ENCODE data around the gene PTH1R. TPM values are rescaled to one million over a fixed set of nuclear protein-coding genes. Genes with fewer than 3 reads are reported as not detected.
A peak's percentile ranks its signal among the peaks of the same experiment; 100 is the strongest.

The PTH1R gene
- total RNA-seq, 4 donors from 2014 or later = 1.1 to 4.2 (median 3.0) TPM

DNA sequence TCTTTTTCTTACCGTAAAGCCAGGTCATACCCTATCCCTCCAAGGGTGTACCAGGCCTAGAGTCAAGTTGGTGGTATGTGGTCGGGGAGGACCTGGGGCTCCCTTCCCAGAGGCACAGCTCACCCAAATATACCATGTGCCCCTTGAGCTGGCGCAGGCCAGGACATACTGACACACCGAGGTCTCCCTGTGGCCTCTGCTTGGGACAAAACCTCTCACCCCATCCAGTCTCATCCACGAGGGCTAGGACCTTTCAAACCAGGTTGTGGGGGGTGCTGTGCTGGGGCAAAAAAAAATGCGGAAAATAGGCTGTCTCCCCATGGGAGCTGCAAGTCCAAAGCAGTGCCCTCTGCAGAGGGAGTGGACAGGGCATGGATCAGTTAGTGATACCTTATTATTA, 22.8 kb downstream of the PTH1R start:
- Histone ChIP-seq H3K9me3 (no peaks in the 10 kb centered on the region), H3K4me1 (peaks cover 21% of the 10 kb centered on the region)
- WGBS = 86% methylated on average over 5 of the region's 6 CpGs

DNA sequence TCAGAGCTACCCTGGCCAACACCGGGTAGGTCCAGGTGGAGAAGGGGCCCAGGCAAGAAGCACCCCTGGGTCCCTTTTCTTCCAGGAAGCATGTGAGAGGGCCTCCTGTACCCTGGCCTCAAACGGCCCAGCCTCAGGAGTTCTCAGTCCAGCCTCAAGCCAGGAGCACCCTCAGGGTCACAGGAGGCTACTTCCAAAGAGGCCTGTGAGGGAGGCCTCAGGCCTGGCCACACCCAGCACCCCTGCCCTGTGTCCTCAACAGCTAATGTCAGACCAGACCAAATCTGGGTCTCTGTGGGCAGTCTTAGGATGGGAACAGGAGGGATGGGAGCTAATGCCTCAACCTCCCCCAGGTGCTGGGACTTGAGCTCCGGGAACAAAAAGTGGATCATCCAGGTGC, 23.5 kb downstream of the PTH1R start:
- no peak overlapping the region for H3K27ac ChIP-seq
- DNase-seq (ENCODE audit: low spot score in 2 of 2) = no peak
- TF ChIP-seq, protein P1, sequence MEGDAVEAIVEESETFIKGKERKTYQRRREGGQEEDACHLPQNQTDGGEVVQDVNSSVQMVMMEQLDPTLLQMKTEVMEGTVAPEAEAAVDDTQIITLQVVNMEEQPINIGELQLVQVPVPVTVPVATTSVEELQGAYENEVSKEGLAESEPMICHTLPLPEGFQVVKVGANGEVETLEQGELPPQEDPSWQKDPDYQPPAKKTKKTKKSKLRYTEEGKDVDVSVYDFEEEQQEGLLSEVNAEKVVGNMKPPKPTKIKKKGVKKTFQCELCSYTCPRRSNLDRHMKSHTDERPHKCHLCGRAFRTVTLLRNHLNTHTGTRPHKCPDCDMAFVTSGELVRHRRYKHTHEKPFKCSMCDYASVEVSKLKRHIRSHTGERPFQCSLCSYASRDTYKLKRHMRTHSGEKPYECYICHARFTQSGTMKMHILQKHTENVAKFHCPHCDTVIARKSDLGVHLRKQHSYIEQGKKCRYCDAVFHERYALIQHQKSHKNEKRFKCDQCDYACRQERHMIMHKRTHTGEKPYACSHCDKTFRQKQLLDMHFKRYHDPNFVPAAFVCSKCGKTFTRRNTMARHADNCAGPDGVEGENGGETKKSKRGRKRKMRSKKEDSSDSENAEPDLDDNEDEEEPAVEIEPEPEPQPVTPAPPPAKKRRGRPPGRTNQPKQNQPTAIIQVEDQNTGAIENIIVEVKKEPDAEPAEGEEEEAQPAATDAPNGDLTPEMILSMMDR (IDR thresholded peaks at IDR 0.05) = no peak
- H3K9me3 ChIP-seq = no peaks in the 10 kb centered on the region
- H3K4me3 ChIP-seq = no peak overlapping the region
- WGBS = 80% methylated on average over 1 of the region's 3 CpGs
- H3K4me1 ChIP-seq = peaks cover 15% of the 10 kb centered on the region
- H3K27me3 ChIP-seq = peaks cover 13% of the 10 kb centered on the region
- H3K36me3 ChIP-seq = no peaks in the 10 kb centered on the region

More for the DNA sequence above, 22.8 kb downstream of the PTH1R start:
- no peak overlapping the region for H3K27ac ChIP-seq
- H3K27me3 ChIP-seq = peaks cover 13% of the 10 kb centered on the region
- H3K4me3 ChIP-seq = no peak overlapping the region
- TF ChIP-seq, protein P1 (IDR thresholded peaks at IDR 0.05) = no peak
- TF ChIP-seq POLR2AphosphoS5 (IDR thresholded peaks at IDR 0.05) (no peak), EP300 (IDR thresholded peaks at IDR 0.05) (no peak), POLR2A (IDR thresholded peaks at IDR 0.05) (no peak)
- no peaks in the 10 kb centered on the region for H3K36me3 ChIP-seq
- DNase-seq (ENCODE audit: low spot score in 2 of 2) = no peak

DNA sequence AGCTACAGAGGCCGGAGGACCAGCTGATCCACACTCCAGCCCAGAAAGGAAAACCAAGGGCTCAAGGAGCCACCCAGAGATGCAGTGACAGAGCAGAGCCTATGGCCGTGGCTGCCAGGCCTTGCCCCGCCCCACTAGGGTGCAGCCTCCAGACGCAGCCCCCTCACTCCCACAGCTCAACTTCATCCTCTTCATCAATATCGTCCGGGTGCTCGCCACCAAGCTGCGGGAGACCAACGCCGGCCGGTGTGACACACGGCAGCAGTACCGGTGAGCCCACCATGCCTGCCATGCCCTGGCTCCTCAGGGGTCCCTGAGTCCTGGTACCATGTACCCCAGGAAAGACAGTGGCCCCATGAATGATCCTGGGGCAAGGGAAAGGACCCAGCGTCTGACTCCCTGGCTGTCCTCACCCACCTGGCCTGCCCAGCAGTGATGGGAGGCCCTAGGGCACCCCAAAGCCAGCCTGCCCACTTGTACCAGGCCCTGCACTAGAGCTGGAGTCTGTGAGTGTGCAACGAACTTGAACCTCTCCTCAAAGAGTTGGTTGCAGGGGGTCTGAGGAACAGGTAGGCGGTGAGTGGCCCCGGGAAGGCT, 24.2 kb downstream of the PTH1R start:
- H3K9me3 ChIP-seq = no peaks in the 10 kb centered on the region
- H3K27ac ChIP-seq = no peak overlapping the region
- TF ChIP-seq, protein P1 (IDR thresholded peaks at IDR 0.05) = no peak
- TF ChIP-seq POLR2AphosphoS5 (IDR thresholded peaks at IDR 0.05) (no peak), POLR2A (IDR thresholded peaks at IDR 0.05) (no peak), EP300 (IDR thresholded peaks at IDR 0.05) (no peak)
- H3K4me3 ChIP-seq = no peak overlapping the region
- H3K27me3 ChIP-seq = peaks cover 13% of the 10 kb centered on the region
- peaks cover 15% of the 10 kb centered on the region for H3K4me1 ChIP-seq
- H3K36me3 ChIP-seq = no peaks in the 10 kb centered on the region
- 81% methylated on average over 4 of the region's 17 CpGs for WGBS
- no peak for DNase-seq (ENCODE audit: low spot score in 2 of 2)

DNA sequence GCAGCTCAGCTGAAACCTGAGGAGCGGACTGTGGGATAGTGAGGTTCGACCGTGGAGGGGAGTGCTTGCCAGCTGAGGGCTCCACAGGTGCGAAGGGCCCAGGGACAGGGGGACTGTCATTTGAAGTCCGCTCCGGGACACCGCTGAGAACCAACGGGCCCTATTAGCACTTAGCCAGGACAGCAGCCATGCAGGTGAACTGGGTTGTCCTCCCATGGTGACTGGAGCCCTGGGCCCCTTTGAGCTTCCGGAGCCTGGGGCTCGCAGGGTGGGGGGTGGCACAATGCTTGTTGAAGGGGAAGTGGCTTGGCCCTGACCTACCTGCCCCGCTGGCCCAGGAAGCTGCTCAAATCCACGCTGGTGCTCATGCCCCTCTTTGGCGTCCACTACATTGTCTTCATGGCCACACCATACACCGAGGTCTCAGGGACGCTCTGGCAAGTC, 24.7 kb downstream of the PTH1R start:
- H3K4me1 ChIP-seq = peaks cover 15% of the 10 kb centered on the region
- no peaks in the 10 kb centered on the region for H3K9me3 ChIP-seq
- TF ChIP-seq POLR2AphosphoS5 (IDR thresholded peaks at IDR 0.05) (no peak), EP300 (IDR thresholded peaks at IDR 0.05) (no peak), POLR2A (IDR thresholded peaks at IDR 0.05) (no peak)
- TF ChIP-seq, protein P1 (IDR thresholded peaks at IDR 0.05) = no peak
- no peak overlapping the region for H3K27ac ChIP-seq
- no peaks in the 10 kb centered on the region for H3K36me3 ChIP-seq
- 94% methylated on average over 10 of the region's 15 CpGs for WGBS
- no peak overlapping the region for H3K4me3 ChIP-seq
- H3K27me3 ChIP-seq = peaks cover 13% of the 10 kb centered on the region
- DNase-seq (ENCODE audit: low spot score in 2 of 2) = no peak

DNA sequence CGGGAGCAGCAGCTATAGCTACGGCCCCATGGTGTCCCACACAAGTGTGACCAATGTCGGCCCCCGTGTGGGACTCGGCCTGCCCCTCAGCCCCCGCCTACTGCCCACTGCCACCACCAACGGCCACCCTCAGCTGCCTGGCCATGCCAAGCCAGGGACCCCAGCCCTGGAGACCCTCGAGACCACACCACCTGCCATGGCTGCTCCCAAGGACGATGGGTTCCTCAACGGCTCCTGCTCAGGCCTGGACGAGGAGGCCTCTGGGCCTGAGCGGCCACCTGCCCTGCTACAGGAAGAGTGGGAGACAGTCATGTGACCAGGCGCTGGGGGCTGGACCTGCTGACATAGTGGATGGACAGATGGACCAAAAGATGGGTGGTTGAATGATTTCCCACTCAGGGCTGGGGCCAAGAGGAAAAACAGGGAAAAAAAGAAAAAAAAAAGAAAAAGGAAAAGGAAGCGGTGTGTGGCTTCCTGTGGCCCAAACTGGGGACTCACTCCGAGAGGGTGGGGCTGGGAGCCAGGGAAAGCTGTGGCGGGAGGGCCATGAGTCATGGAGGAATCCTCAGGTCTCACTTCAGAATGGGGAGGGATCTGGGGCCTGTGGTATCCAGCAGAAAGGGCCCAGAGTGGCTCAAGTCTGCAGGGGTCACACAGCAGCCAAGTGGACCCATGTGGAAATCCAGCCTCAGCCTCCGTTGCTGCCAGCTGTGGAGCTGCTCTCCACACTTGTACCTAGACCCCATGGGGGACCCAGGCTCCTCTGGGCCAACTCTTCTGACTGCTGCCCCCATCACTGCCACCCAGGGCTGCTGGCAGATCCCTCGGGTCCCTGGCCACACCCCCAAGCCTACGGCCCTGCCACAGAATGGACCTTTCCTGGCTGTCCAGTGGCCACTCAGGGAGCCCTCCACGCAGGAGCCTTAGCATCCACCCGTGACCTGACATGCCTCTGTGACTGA, 26.1 kb downstream of the PTH1R start:
- TF ChIP-seq POLR2A (IDR thresholded peaks at IDR 0.05) (no peak), EP300 (IDR thresholded peaks at IDR 0.05) (no peak)
- no peaks in the 10 kb centered on the region for H3K36me3 ChIP-seq
- H3K4me3 ChIP-seq = no peak overlapping the region
- H3K4me1 ChIP-seq = peaks cover 20% of the 10 kb centered on the region
- peak in 1 of 2 donors; percentile 56 for DNase-seq (ENCODE audit: low spot score in 2 of 2)
- WGBS = 80% methylated on average over 17 of the region's 21 CpGs
- H3K27ac ChIP-seq = no peak overlapping the region
- peaks cover 7% of the 10 kb centered on the region for H3K27me3 ChIP-seq
- H3K9me3 ChIP-seq = no peaks in the 10 kb centered on the region

Measured in suprapubic skin (tissue), 4 donors.